T-helper 17 cell (primary cell): ENCODE measurements around the gene TPMT. TPM values are rescaled to one million over a fixed set of nuclear protein-coding genes. Genes with fewer than 3 reads are reported as not detected.

ENCODE experiments used
- ATAC-seq: fragments of 150-1000 bp; cut with Tn5 transposase; 2 replicates; pipeline ENCODE4 v1.10.0; 2021; ENCODE audit warnings: mild to moderate bottlenecking, moderate library complexity
- DNase-seq, 3 donors: peaks; one replicate each; pipeline versions ENCODE4 v3.0.0 to v3.0.0-alpha.2; 2020 to 2021
- H3K9me3 ChIP-seq: one replicate; pipeline ENCODE4 v1.7.0; 2013; ENCODE audit warnings: low read length, mild to moderate bottlenecking; ENCODE audit not compliant: control insufficient read depth, poor library complexity, severe bottlenecking
- H3K27ac Mint-ChIP-seq: one replicate; pipeline ENCODE4 v1.8.0; 2022; ENCODE audit warnings: mild to moderate bottlenecking, moderate library complexity, mixed read lengths
- H3K27me3 Mint-ChIP-seq: one replicate; pipeline ENCODE4 v1.8.0; 2022; ENCODE audit warnings: mixed read lengths
- H3K36me3 Mint-ChIP-seq: one replicate; pipeline ENCODE4 v1.8.0; 2022; ENCODE audit warnings: low read depth, mixed read lengths
- H3K4me1 Mint-ChIP-seq: one replicate; pipeline ENCODE4 v1.8.0; 2022; ENCODE audit warnings: mild to moderate bottlenecking, mixed read lengths
- H3K4me3 Mint-ChIP-seq: one replicate; pipeline ENCODE4 v1.8.0; 2022; ENCODE audit warnings: mild to moderate bottlenecking, moderate library complexity, mixed read lengths
- total RNA-seq, 4 donors: library from RNA in 2 of 4; stranded (reverse) in 2 of 4; gene quantifications; one replicate each; pipeline ENCODE4 v1.2.3 and lab custom pipeline; 2022 to 2026

Gene TPMT
- total RNA-seq (1 to 10 TPM; 4.4 to 6.1 TPM), total RNA-seq (lab: John Stamatoyannopoulos, UW) (10.4 to 27.5 reads per million in 2 donors)

GRCh38 chr6:18154507-18155149 is at the start of gene TPMT:
TSS of gene TPMT (minus strand) at chr6:18155077. CDS start at chr6:18149127, 5,950 bp downstream.
- no peak for ATAC-seq
- H3K4me3 Mint-ChIP-seq = peak within 1 kb of the TSS; percentile 96
- peak within 1 kb of the TSS; percentile 91 for H3K27ac Mint-ChIP-seq
- no peaks in the 10 kb centered on the region for H3K9me3 ChIP-seq
- no peaks in the 10 kb centered on the region for H3K27me3 Mint-ChIP-seq
- peaks cover 20% of the 10 kb centered on the region for H3K4me1 Mint-ChIP-seq
- no peak for DNase-seq
- peaks cover 2% of the 10 kb centered on the region for H3K36me3 Mint-ChIP-seq

DNA sequence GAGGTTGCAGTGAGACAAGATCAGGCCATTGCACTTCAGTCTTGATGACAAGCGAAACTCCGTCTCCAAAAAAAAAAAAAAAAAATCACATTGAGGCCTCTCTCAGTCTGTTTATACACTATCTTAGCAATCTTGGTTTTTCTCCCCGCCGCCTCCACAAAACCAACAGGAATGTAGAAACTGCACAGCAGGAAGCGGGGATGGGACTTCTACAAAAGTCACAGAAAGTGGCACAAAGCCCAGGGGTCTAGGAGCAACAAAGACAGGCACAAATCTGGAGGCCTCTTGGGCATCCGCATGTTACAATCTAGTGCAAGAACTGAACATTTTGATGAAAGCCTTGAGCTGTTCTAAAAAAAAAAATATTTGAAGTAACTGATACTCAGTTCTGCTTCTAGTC is 48.9 kb upstream of the TPMT start:
- ATAC-seq (no peak), DNase-seq (no peak)
- no peaks in the 10 kb centered on the region for H3K9me3 ChIP-seq
- Mint-ChIP-seq H3K27me3 (no peaks in the 10 kb centered on the region), H3K4me3 (no peak overlapping the region), H3K27ac (no peak overlapping the region), H3K36me3 (peaks cover 3% of the 10 kb centered on the region), H3K4me1 (peaks cover 4% of the 10 kb centered on the region)

DNA sequence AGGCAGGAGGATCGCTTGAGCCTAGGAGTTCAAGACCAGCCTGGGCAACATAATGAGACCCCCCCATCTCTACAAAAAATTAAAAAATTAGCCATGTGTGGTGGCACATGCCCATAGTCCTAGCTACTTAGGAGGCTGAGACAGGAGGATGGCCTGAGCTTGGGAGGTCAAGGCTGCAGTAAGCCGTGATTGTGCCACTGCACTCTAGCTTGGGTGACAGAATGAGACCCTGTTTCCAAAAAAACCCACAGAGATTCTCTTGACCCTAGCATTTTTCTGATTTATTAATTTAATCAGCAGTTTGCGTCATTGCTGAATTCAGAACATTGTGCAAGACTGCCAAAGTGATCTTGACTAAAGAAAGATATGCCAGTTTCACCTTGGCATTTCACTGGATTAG is 37.1 kb upstream of the TPMT start:
- DNase-seq = no peak
- H3K36me3 Mint-ChIP-seq = peaks cover 5% of the 10 kb centered on the region
- H3K27me3 Mint-ChIP-seq = no peaks in the 10 kb centered on the region
- H3K27ac Mint-ChIP-seq = no peak overlapping the region
- H3K4me1 Mint-ChIP-seq = peaks cover 2% of the 10 kb centered on the region
- H3K9me3 ChIP-seq = no peaks in the 10 kb centered on the region
- ATAC-seq = no peak
- H3K4me3 Mint-ChIP-seq = no peak overlapping the region

- Mint-ChIP-seq H3K4me1 (no peaks in the 10 kb centered on the region), H3K27ac (no peak overlapping the region), H3K36me3 (no peaks in the 10 kb centered on the region), H3K27me3 (no peaks in the 10 kb centered on the region), H3K4me3 (no peak overlapping the region)
- no peak for ATAC-seq
- no peaks in the 10 kb centered on the region for H3K9me3 ChIP-seq
- DNase-seq = no peak
Observed at GRCh38 chr6:18189196-18189595, 34.3 kb upstream of the TPMT start.

- no peaks in the 10 kb centered on the region for H3K4me1 Mint-ChIP-seq
- DNase-seq = no peak
- H3K27ac Mint-ChIP-seq = no peak overlapping the region
- H3K4me3 Mint-ChIP-seq = no peak overlapping the region
- no peaks in the 10 kb centered on the region for H3K36me3 Mint-ChIP-seq
- H3K27me3 Mint-ChIP-seq = no peaks in the 10 kb centered on the region
- no peaks in the 10 kb centered on the region for H3K9me3 ChIP-seq
- no peak for ATAC-seq
Observed at GRCh38 chr6:18187701-18188100, 32.8 kb upstream of the TPMT start.

DNA sequence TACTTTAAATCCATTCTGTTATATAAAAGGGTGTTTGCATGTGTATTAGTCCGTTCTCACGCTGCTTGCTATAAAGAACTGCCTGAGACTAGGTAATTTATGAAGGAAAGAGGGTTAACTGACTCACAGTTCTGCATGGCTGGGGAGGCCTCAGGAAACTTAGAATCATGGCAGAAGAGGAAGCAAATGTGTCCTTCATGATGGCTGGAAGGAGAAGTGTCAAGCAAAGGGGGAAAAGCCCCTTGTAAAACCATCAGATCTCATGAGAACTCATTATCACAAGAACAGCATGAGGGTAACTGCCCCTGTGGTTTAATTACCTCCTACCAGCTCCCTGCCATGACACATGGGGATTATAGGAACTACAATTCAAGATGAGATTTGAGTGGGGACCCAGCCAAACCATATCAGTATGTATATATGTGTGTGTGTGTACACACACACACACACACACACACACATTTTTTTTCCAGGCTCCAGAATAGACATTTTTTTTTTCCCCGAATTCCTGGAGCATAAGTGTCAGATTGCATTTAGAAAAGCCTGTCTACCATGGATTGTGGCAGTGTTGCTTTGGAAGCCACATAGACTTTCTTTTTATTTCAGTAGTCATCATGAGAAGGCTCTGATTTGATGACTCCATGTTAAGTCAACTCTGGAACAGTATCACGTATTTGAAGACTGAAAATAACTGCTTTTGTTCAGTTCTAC is 31.8 kb upstream of the TPMT start:
- Mint-ChIP-seq H3K27ac (no peak overlapping the region), H3K4me3 (no peak overlapping the region), H3K27me3 (no peaks in the 10 kb centered on the region), H3K36me3 (no peaks in the 10 kb centered on the region), H3K4me1 (no peaks in the 10 kb centered on the region)
- H3K9me3 ChIP-seq = no peaks in the 10 kb centered on the region
- ATAC-seq (no peak), DNase-seq (no peak)

DNA sequence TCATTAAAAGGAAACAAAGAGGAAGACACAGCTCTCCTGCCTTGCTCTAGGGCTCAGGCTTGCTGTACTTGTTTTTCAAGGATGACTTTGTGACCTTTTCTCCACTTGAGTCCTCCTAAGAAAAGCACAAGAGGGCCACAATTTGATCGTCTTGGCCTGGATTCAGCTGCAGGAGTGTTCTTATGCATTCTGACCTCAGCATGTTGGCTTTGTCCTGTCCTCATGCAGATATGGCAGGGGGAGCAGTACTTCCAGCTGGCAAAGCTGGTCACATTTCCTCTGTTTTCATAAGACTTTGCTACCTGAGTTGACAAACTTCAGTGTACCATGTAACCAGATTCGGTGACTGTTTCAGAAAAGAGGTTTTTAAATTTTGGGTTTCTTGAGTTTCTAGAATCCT is 31.2 kb upstream of the TPMT start:
- no peak for ATAC-seq

GRCh38 chr6:18185624-18186023 is 30.7 kb upstream of the TPMT start:
- Mint-ChIP-seq H3K4me3 (no peak overlapping the region), H3K36me3 (no peaks in the 10 kb centered on the region), H3K4me1 (no peaks in the 10 kb centered on the region), H3K27me3 (no peaks in the 10 kb centered on the region), H3K27ac (no peak overlapping the region)
- DNase-seq (no peak), ATAC-seq (no peak)
- no peaks in the 10 kb centered on the region for H3K9me3 ChIP-seq

More for the DNA sequence above, 31.2 kb upstream of the TPMT start:
- no peak overlapping the region for H3K4me3 Mint-ChIP-seq
- DNase-seq = no peak
- no peaks in the 10 kb centered on the region for H3K36me3 Mint-ChIP-seq
- H3K4me1 Mint-ChIP-seq = no peaks in the 10 kb centered on the region
- no peaks in the 10 kb centered on the region for H3K9me3 ChIP-seq
- H3K27me3 Mint-ChIP-seq = no peaks in the 10 kb centered on the region
- H3K27ac Mint-ChIP-seq = no peak overlapping the region

- DNase-seq = no peak
- Mint-ChIP-seq H3K36me3 (peaks cover 4% of the 10 kb centered on the region), H3K4me3 (no peak overlapping the region), H3K4me1 (peaks cover 3% of the 10 kb centered on the region), H3K27me3 (no peaks in the 10 kb centered on the region), H3K27ac (no peak overlapping the region)
- ATAC-seq = no peak
- H3K9me3 ChIP-seq = no peaks in the 10 kb centered on the region
Observed at GRCh38 chr6:18183766-18184165, 28.9 kb upstream of the TPMT start.

GRCh38 chr6:18182568-18182967 is 27.7 kb upstream of the TPMT start:
- peaks cover 4% of the 10 kb centered on the region for H3K4me1 Mint-ChIP-seq
- no peak overlapping the region for H3K4me3 Mint-ChIP-seq
- ATAC-seq (no peak), DNase-seq (no peak)
- peaks cover 5% of the 10 kb centered on the region for H3K36me3 Mint-ChIP-seq
- H3K9me3 ChIP-seq = no peaks in the 10 kb centered on the region
- no peaks in the 10 kb centered on the region for H3K27me3 Mint-ChIP-seq
- H3K27ac Mint-ChIP-seq = no peak overlapping the region

DNA sequence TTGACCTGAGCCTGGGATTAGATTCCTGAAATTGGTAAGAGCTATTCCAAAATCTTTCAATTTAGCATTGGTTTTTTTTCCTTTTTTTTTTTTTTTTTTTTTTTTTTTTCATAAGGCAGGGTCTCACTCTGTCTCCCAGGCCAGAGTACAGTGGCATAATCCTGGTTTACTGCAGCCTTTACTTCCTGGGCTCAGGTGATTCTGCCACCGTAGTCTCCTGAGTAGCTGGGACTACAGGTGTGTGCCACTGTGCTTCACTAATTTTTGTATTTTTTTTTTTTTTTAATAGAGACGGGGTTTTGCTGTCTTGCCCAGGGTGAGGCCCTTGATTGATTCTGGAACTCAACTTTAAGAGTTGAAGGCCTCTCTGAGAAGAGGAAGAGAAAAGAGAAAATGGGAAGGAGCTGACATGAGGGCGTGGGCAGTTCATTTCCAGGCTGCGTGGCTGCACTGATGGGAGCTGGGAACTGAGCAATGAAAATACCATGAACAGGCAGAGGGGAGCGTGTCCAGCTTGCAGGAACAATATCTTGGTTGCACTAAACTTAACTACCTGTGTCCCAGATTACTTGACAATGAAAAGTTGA is 25.0 kb upstream of the TPMT start:
- ATAC-seq (no peak), DNase-seq (no peak)
- no peak overlapping the region for H3K27ac Mint-ChIP-seq
- H3K36me3 Mint-ChIP-seq = peaks cover 10% of the 10 kb centered on the region
- H3K4me1 Mint-ChIP-seq = peaks cover 4% of the 10 kb centered on the region
- no peak overlapping the region for H3K4me3 Mint-ChIP-seq
- no peaks in the 10 kb centered on the region for H3K27me3 Mint-ChIP-seq
- H3K9me3 ChIP-seq = no peaks in the 10 kb centered on the region

GRCh38 chr6:18178960-18179615 is 24.2 kb upstream of the TPMT start:
- Mint-ChIP-seq H3K36me3 (peaks cover 10% of the 10 kb centered on the region), H3K4me1 (peaks cover 4% of the 10 kb centered on the region), H3K27ac (no peak overlapping the region), H3K27me3 (no peaks in the 10 kb centered on the region), H3K4me3 (no peak overlapping the region)
- ATAC-seq (no peak), DNase-seq (no peak)
- H3K9me3 ChIP-seq = no peaks in the 10 kb centered on the region

GRCh38 chr6:18177286-18177965 is 22.5 kb upstream of the TPMT start:
- H3K9me3 ChIP-seq = no peaks in the 10 kb centered on the region
- Mint-ChIP-seq H3K4me1 (peaks cover 4% of the 10 kb centered on the region), H3K27me3 (no peaks in the 10 kb centered on the region), H3K27ac (no peak overlapping the region), H3K4me3 (no peak overlapping the region), H3K36me3 (peaks cover 10% of the 10 kb centered on the region)
- DNase-seq (no peak), ATAC-seq (no peak)
